Stimulated activated CD4-positive, alpha-beta T cell treated with anti-CD3 and anti-CD28 coated beads, Interleukin-4, amount 100 ng/mL, for 24 hours (primary cell): Measurements from ENCODE around the gene ANKRD50.

Experiments
- DNase-seq: peaks from one replicate; pipeline ENCODE4 v3.0.0-alpha.2; 2020

Gene ANKRD50

DNA sequence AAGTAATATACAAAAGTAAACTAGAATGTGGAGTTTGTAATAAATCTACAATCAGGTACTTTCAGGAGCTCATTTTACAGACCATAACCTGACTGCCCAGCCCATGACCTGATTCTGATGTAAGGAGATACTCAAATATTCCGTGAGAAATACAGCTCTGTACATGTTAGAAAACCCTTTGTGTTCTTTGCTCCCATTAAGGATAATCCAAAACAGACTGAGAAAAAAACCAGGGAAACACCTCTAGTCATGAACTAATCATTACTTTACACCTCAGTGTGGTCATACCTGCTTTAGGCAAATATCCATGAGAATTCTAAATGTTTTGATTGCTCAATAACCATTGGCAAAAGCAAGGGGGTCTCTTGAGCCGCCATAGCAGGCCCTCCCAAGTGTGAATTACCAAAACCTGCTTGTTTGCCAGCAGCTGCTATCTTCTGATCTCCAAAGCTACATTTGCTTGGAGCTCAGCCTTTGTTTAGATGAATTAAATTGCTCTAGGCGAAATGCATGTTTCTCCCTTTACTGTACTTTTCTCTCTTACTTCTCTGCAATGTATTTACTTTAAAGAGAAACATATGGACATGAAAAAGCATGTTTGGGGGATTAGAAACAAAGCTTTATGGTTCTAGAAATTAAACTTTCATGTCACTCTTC lies 79.1 kb downstream of the ANKRD50 start:
- no peak for DNase-seq

DNA sequence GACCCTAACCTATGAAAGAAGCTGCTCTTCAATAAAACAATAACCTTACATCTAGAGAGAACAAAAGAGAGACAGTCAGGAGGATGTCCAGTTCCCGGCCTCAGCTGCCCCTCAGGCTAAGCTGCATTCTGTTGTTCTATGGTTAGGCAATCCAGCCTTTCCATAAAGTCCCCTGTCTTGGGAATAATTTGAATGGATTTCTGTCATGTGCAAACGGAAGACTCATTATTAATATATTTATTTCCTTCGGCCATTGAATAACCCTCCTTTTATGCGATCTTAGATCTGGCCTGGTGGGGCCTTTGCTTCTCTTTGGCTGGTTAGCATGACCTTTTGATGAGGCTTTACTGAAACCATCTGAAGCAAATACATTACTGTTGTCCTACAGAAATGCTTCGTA lies 80.1 kb downstream of the ANKRD50 start:
- DNase-seq: no peak

DNA sequence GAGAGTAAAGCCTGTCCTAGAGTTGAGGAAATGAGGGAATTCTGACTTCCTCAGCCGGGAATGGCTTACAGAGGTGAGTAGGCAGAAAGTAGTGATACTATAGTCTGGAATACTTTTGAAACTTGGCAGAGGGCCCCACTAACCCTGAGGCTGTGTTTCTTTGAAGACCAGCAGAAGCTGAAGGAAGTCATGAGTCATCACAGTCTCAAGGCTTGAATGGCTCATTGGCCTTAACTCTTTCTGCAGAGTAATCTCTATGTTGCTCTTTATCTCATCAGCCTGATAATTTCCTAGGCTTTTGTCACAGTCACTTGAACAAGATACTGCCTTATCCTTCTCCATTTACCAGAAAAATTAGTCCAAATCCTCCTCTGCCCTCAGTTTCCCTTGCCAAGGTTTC lies 80.8 kb downstream of the ANKRD50 start:
- DNase-seq: no peak

DNA sequence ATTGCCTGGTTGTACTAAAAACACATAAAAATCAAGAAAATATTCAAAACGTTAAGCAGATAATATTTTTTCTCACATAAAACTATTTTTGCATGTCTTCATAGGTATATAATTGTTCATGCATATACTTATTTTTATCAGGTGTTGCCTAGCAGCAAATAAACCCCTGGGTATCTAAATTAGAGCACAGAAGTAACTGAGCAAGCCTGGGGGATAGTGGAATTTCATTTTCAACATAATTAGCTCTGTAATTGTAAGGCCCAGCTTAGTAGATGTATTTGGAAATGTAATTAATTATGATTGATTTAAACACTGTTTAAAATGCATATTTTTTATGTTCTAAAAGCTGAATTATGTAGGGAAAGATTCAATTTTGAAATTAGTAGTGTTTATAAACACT lies 82.9 kb downstream of the ANKRD50 start:
- no peak for DNase-seq
